ENCODE results near the gene OAT.

The OAT gene

DNA sequence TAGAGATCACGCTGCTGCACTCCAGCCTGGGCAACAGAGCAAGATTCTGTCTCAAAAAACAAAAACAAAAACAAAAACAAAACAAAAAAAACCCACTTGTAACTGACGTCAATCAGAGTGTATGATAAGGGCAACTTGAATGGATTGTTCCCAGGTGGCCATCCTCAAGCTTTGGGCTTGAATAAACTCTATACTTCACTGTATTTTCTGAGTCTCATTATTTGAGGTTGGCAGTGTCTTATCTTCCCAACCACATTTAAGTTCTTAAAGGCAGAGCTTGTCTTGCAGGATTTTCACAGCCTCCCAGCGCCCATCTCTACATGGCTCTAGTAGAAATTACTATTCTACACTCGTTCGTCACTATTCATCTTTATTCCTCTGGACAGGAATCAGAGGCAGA is 5.1 kb upstream of the OAT start:
- Histone ChIP-seq H3K79me2 (ENCODE audit: low read length) (no peaks in the 10 kb centered on the region), H2AFZ (ENCODE audit: low read length) (no peak overlapping the region), H3F3A (ENCODE audit: insufficient read depth, low read length) (peaks cover 5% of the 10 kb centered on the region; the same call in 1 of the 2 replicates), H3K36me3 (replicated peaks; ENCODE audit: insufficient read depth, low read length) (no peaks in the 10 kb centered on the region), H3K9me2 (replicated peaks; ENCODE audit: insufficient read depth, low read length) (no peaks in the 10 kb centered on the region), H3K9ac (ENCODE audit: low read length) (no peak overlapping the region), H3K4me1 (ENCODE audit: low read length) (peaks cover 5% of the 10 kb centered on the region; the same call in 1 of the 2 replicates), H3K9me3 (replicated peaks; ENCODE audit: insufficient read depth, low read length) (no peaks in the 10 kb centered on the region), H4K20me1 (ENCODE audit: insufficient read depth, low read length) (no peaks in the 10 kb centered on the region), H3K27me3 (replicated peaks; ENCODE audit: insufficient read depth, low read length) (no peaks in the 10 kb centered on the region; the same call in 1 of the 2 replicates), H3K4me2 (ENCODE audit: low read depth, low read length) (no peak overlapping the region), H3K4me3 (ENCODE audit: low read length) (no peak overlapping the region), H3K27ac (ENCODE audit: low read length) (no peak overlapping the region)
- TF ChIP-seq CTCF (IDR thresholded peaks at IDR 0.05; ENCODE audit: low read length), result no peak
- no peak for TF ChIP-seq EZH2 (optimal IDR thresholded peaks at IDR 0.05; ENCODE audit: low read depth, low read length)
- TF ChIP-seq EZH2phosphoT487 (IDR thresholded peaks at IDR 0.05; ENCODE audit: low read length), result no peak
- no peak for DNase-seq

GRCh38 chr10:124422742-124423141 is 4.0 kb upstream of the OAT start:
- Histone ChIP-seq H3K79me2 (ENCODE audit: low read length) (peaks cover 6% of the 10 kb centered on the region), H3K4me1 (ENCODE audit: low read length) (peaks cover 5% of the 10 kb centered on the region; the same call in 1 of the 2 replicates), H3K9me3 (replicated peaks; ENCODE audit: insufficient read depth, low read length) (no peaks in the 10 kb centered on the region), H3K36me3 (replicated peaks; ENCODE audit: insufficient read depth, low read length) (no peaks in the 10 kb centered on the region), H3K4me3 (ENCODE audit: low read length) (no peak overlapping the region), H3K9me2 (replicated peaks; ENCODE audit: insufficient read depth, low read length) (no peaks in the 10 kb centered on the region), H3K27ac (ENCODE audit: low read length) (no peak overlapping the region), H3K9ac (ENCODE audit: low read length) (no peak overlapping the region), H3K27me3 (replicated peaks; ENCODE audit: insufficient read depth, low read length) (no peaks in the 10 kb centered on the region; the same call in 1 of the 2 replicates), H3F3A (ENCODE audit: insufficient read depth, low read length) (peaks cover 5% of the 10 kb centered on the region; the same call in 1 of the 2 replicates), H3K4me2 (ENCODE audit: low read depth, low read length) (no peak overlapping the region), H4K20me1 (ENCODE audit: insufficient read depth, low read length) (no peaks in the 10 kb centered on the region), H2AFZ (ENCODE audit: low read length) (no peak overlapping the region)
- DNase-seq, result no peak
- TF ChIP-seq CTCF (IDR thresholded peaks at IDR 0.05; ENCODE audit: low read length) (no peak), EZH2 (optimal IDR thresholded peaks at IDR 0.05; ENCODE audit: low read depth, low read length) (no peak), EZH2phosphoT487 (IDR thresholded peaks at IDR 0.05; ENCODE audit: low read length) (no peak)

DNA sequence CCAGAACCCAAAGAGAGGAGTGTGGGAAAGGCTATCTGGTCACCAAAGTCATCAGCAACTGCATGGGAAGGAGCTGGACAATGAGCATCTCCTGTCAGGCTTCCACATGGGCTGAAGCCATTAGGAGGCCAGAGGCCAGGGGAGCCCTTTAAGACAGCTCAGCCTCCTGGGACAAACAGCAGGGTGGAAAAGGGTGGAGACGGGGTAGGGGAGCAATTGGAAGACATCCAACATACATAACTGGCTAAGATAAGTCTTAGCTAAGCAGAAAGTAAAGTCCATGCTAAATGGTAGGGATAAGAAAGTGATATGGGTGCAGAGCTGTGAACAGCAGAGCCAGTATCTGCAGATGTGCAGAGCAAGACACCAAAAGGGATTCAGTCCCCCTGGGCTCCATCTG is 1.5 kb upstream of the OAT start:
- peaks cover 5% of the 10 kb centered on the region; the same call in 1 of the 2 replicates for H3F3A ChIP-seq (ENCODE audit: insufficient read depth, low read length)
- H3K9ac ChIP-seq (ENCODE audit: low read length), result no peak overlapping the region

More for the DNA sequence above, 1.5 kb upstream of the OAT start:
- no peaks in the 10 kb centered on the region for H3K9me2 ChIP-seq (replicated peaks; ENCODE audit: insufficient read depth, low read length)
- no peaks in the 10 kb centered on the region for H4K20me1 ChIP-seq (ENCODE audit: insufficient read depth, low read length)
- peaks cover 5% of the 10 kb centered on the region; the same call in 1 of the 2 replicates for H3K4me1 ChIP-seq (ENCODE audit: low read length)
- no peak overlapping the region for H3K4me2 ChIP-seq (ENCODE audit: low read depth, low read length)
- no peaks in the 10 kb centered on the region; the same call in 1 of the 2 replicates for H3K27me3 ChIP-seq (replicated peaks; ENCODE audit: insufficient read depth, low read length)
- peaks cover 30% of the 10 kb centered on the region for H3K79me2 ChIP-seq (ENCODE audit: low read length)
- no peak for TF ChIP-seq EZH2phosphoT487 (IDR thresholded peaks at IDR 0.05; ENCODE audit: low read length)
- TF ChIP-seq EZH2 (optimal IDR thresholded peaks at IDR 0.05; ENCODE audit: low read depth, low read length), result no peak
- TF ChIP-seq CTCF (IDR thresholded peaks at IDR 0.05; ENCODE audit: low read length), result no peak
- no peak overlapping the region for H2AFZ ChIP-seq (ENCODE audit: low read length)
- no peak overlapping the region for H3K27ac ChIP-seq (ENCODE audit: low read length)
- no peak overlapping the region for H3K4me3 ChIP-seq (ENCODE audit: low read length)
- H3K9me3 ChIP-seq (replicated peaks; ENCODE audit: insufficient read depth, low read length), result no peaks in the 10 kb centered on the region
- no peaks in the 10 kb centered on the region for H3K36me3 ChIP-seq (replicated peaks; ENCODE audit: insufficient read depth, low read length)
- no peak for DNase-seq

All from MM.1S (cell line).